GM12878 (cell line): ENCODE measurements around the gene KRT12. TPM values are rescaled to one million over a fixed set of nuclear protein-coding genes. Genes with fewer than 3 reads are reported as not detected.

Source experiments
- ATAC-seq: fragments of 200-7000 bp; cut with Tn5 transposase; 3 replicates; pipeline ENCODE4 v1.9.1; 2020; ENCODE audit warnings: mild to moderate bottlenecking, moderate library complexity
- BruUV-seq: library from RNA; stranded (reverse); fragments of 400-500 nt; replicated peaks from 2 replicates; lab custom pipeline; 2021; lab: Mats Ljungman, UMichigan
- CTCF ChIA-PET: fragments of 300-600 bp; sonication (Branson Sonifier 250); formaldehyde crosslinking; extraction: SDS; loops from one replicate; lab custom pipeline; 2021; ENCODE audit warnings: inconsistent platforms; lab: Yijun Ruan, JAX
- POLR2A ChIA-PET: fragments of 350-600 bp; formaldehyde crosslinking; extraction: SDS; loops from one replicate; lab custom pipeline; 2021; ENCODE audit warnings: inconsistent platforms; lab: Charles Lee
- RAD21 ChIA-PET: fragments of 300-600 bp; sonication (Branson Sonifier 250); formaldehyde crosslinking; loops from one replicate; lab custom pipeline; 2023; ENCODE audit warnings: antibody characterized with exemption; ENCODE audit not compliant: unreplicated experiment; lab: Charles Lee
- SMC1A ChIA-PET: fragments of 300-600 bp; sonication (Branson Sonifier 250); formaldehyde crosslinking; loops from one replicate; lab custom pipeline; 2023; ENCODE audit not compliant: unreplicated experiment, uncharacterized antibody; lab: Charles Lee
- DNase-seq: peaks from one replicate; pipeline ENCODE4 v3.0.0-alpha.2; 2011; ENCODE audit warnings: low read depth, low spot score
- FAIRE-seq: peaks from 3 replicates; lab custom pipeline; 2011; peaks lifted over from hg19 to GRCh38; lab: Jason Lieb, UNC
- H2AFZ ChIP-seq: 2 replicates; pipeline ENCODE4 v1.6.0; 2011; ENCODE audit warnings: low read depth, low read length, control low read depth; ENCODE audit not compliant: control insufficient read depth
- H3K27ac ChIP-seq: 2 replicates; pipeline ENCODE4 v1.5.1; 2011; ENCODE audit warnings: control low read depth; ENCODE audit not compliant: control insufficient read depth, insufficient read depth
- H3K27me3 ChIP-seq, 2 experiments: replicated peaks in 1 of 2; 2 replicates each; pipeline versions ENCODE4 v1.6.0 to v1.6.1; 2011; ENCODE audit warnings: low read length in 1 of 2; ENCODE audit not compliant: control insufficient read depth in 2 of 2, insufficient read depth in 2 of 2
- H3K36me3 ChIP-seq, 2 experiments: 2 replicates each; pipeline ENCODE4 v1.5.1; 2011; ENCODE audit warnings: low read length in 1 of 2; ENCODE audit not compliant: control insufficient read depth in 2 of 2, insufficient read depth in 2 of 2
- H3K4me1 ChIP-seq: 2 replicates; pipeline ENCODE4 v1.6.1; 2011; ENCODE audit warnings: mild to moderate bottlenecking, low read length, moderate library complexity, mixed read lengths; ENCODE audit not compliant: control insufficient read depth, insufficient read depth
- H3K4me2 ChIP-seq: 2 replicates; pipeline ENCODE4 v1.6.0; 2011; ENCODE audit warnings: control low read depth; ENCODE audit not compliant: control insufficient read depth, insufficient read depth
- H3K4me3 ChIP-seq: fragments of 200-600 bp; sonication (generic); 2 replicates; pipeline ENCODE4 v1.5.1; 2016
- H3K79me2 ChIP-seq: 2 replicates; pipeline ENCODE4 v1.6.0; 2011; ENCODE audit warnings: low read length; ENCODE audit not compliant: control insufficient read depth, insufficient read depth
- H3K9ac ChIP-seq: 2 replicates; pipeline ENCODE4 v1.8.0; 2011; ENCODE audit warnings: low read length, control low read depth, mixed read lengths; ENCODE audit not compliant: control insufficient read depth, insufficient read depth
- H3K9me3 ChIP-seq: replicated peaks from 3 replicates; pipeline ENCODE4 v1.5.1; 2011; ENCODE audit warnings: mild to moderate bottlenecking, low read length; ENCODE audit not compliant: control insufficient read depth, insufficient read depth
- H4K20me1 ChIP-seq: 2 replicates; pipeline ENCODE4 v1.6.0; 2011; ENCODE audit not compliant: control insufficient read depth, insufficient read depth
- BCLAF1 ChIP-seq: fragments of 450-650 bp; IDR thresholded peaks from 2 replicates; pipeline ENCODE4 v1.6.1; 2017; ENCODE audit warnings: antibody characterized with exemption, mild to moderate bottlenecking, moderate library complexity
- CBX5 ChIP-seq: sonication (generic); IDR thresholded peaks from 2 replicates; pipeline ENCODE4 v1.6.1; 2016; ENCODE audit warnings: low read depth, moderate library complexity, mild to moderate bottlenecking, inconsistent platforms
- CEBPZ ChIP-seq: fragments of 150-350 bp; IDR thresholded peaks from 2 replicates; pipeline ENCODE4 v1.6.1; 2016; ENCODE audit warnings: low read depth, low read length
- EZH2 ChIP-seq: IDR thresholded peaks from 2 replicates; pipeline ENCODE4 v1.6.1; 2012; ENCODE audit warnings: low read depth, mild to moderate bottlenecking, control low read depth, inconsistent platforms, low read length, borderline replicate concordance; ENCODE audit not compliant: control insufficient read depth
- JUNB ChIP-seq: IDR thresholded peaks from 2 replicates; pipeline ENCODE4 v1.6.1; 2016; ENCODE audit warnings: antibody characterized with exemption, mild to moderate bottlenecking
- MTA2 ChIP-seq: fragments of 450-650 bp; IDR thresholded peaks from 2 replicates; pipeline ENCODE4 v1.6.1; 2016; ENCODE audit warnings: low read depth, mild to moderate bottlenecking, moderate library complexity
- MYB ChIP-seq: fragments of 150-350 bp; IDR thresholded peaks from 2 replicates; pipeline ENCODE4 v1.6.1; 2014; ENCODE audit warnings: mild to moderate bottlenecking, low read depth, low read length, borderline replicate concordance
- RELA ChIP-seq: fragments of 450-650 bp; IDR thresholded peaks from 2 replicates; pipeline ENCODE4 v1.8.0; 2014; ENCODE audit warnings: borderline replicate concordance; ENCODE audit not compliant: partially characterized antibody
- STAT3 ChIP-seq: IDR thresholded peaks from 2 replicates; pipeline ENCODE4 v1.6.1; 2011; ENCODE audit warnings: low read depth, low read length, improper control_type of control experiment
- WGBS: methylation state at CpG from one replicate; pipeline ENCODE4 v1.1.6; 2016; ENCODE audit warnings: low lambda C conversion rate; ENCODE audit not compliant: insufficient replicate concordance, insufficient coverage; ENCODE audit errors: missing lambda C conversion rate; 5-methylcytosine and 5-hydroxymethylcytosine counted together
- in situ Hi-C: fragments of 300-500 bp; cut with MboI; formaldehyde crosslinking; loops from 9 replicates; pipeline ENCODE4 v1.14.3; 2018; ENCODE audit warnings: mixed read lengths
- intact Hi-C: fragments of 100-400 bp; cut with micrococcal nuclease; formaldehyde crosslinking; loops from one replicate; pipeline ENCODE4 v1.14.2; 2022; ENCODE audit not compliant: unreplicated experiment
- polyA plus RNA-seq, 11 experiments: library from polyadenylated mRNA; depleted of rRNA in 4 of 11; unstranded in 6 of 11; stranded (reverse) in 5 of 11; fragments of >200 nt; fragmentation: Nextera tagmentation in 4 of 11; fragmentation: Illumina TruSeq in 1 of 11; extraction: Ambion mirVana in 4 of 11; extraction: Trizol in 1 of 11; gene quantifications; 1 replicate in 1 of 11; 2 replicates in 10 of 11; pipeline versions ENCODE4 v1.2.1 to v1.2.3, GENCODE V29; 2011 to 2016; ENCODE audit warnings: inconsistent platforms in 2 of 11, missing spikeins in 2 of 11, low read depth in 1 of 11
- total RNA-seq, 4 experiments: library from RNA; depleted of rRNA in 3 of 4; stranded (reverse); fragments of >200 nt in 3 of 4; fragmentation: Illumina TruSeq in 1 of 4; extraction: Trizol in 1 of 4; gene quantifications; 2 replicates each; pipeline versions ENCODE4 v1.2.1 to v1.2.3, GENCODE V29; 2013 to 2021

The KRT12 gene
- total and polyA plus RNA-seq, 10 of the 15 experiments (the other 5 are each of a cell fraction or from before 2014, with no cell fraction given), result not detected

GRCh38 chr17:40901981-40902474, 35.0 kb upstream of the KRT12 start:
- TF ChIP-seq JUNB, result peak; percentile 23; the same call in 1 of the 2 replicates
- no peak for TF ChIP-seq MYB
- ChIA-PET POLR2A (interaction anchor here (0.6 to 1.2 kb wide), 3 partner anchors 12 to 902 kb away, joined by 3 to 4 read pairs (median 3); no protein-coding TSS in a partner anchor), SMC1A (interaction anchor here (0.8 to 1.8 kb wide), 3 partner anchors 11 to 761 kb away, joined by 4 to 6 read pairs (median 4); no protein-coding TSS in a partner anchor), RAD21 (interaction anchor here (0.9 to 1.1 kb wide), 2 partner anchors 14 to 283 kb away, joined by 3 to 4 read pairs; no protein-coding TSS in a partner anchor), CTCF (interaction anchor here (0.7 to 1.6 kb wide), 8 partner anchors 15 to 830 kb away, joined by 3 to 4 read pairs (median 3); no protein-coding TSS in a partner anchor)
- Histone ChIP-seq H2AFZ (no peak overlapping the region), H3K27me3 (no peaks in the 10 kb centered on the region; a peak in 2 of 4 replicates), H4K20me1 (no peaks in the 10 kb centered on the region), H3K27ac (no peak overlapping the region), H3K9me3 (no peaks in the 10 kb centered on the region), H3K4me1 (no peaks in the 10 kb centered on the region), H3K4me2 (no peak overlapping the region), H3K9ac (no peak overlapping the region), H3K79me2 (no peaks in the 10 kb centered on the region), H3K36me3 (no peaks in the 10 kb centered on the region), H3K4me3 (no peak overlapping the region)
- intact Hi-C loops, result no loop called here
- no peak for DNase-seq
- in situ Hi-C loops, result no loop called here
- no TSS peak for BruUV-seq
- WGBS, result 27% methylated on average over 1 of the region's 1 CpG
- FAIRE-seq, result no peak
- ATAC-seq, result peak; percentile 40

DNA sequence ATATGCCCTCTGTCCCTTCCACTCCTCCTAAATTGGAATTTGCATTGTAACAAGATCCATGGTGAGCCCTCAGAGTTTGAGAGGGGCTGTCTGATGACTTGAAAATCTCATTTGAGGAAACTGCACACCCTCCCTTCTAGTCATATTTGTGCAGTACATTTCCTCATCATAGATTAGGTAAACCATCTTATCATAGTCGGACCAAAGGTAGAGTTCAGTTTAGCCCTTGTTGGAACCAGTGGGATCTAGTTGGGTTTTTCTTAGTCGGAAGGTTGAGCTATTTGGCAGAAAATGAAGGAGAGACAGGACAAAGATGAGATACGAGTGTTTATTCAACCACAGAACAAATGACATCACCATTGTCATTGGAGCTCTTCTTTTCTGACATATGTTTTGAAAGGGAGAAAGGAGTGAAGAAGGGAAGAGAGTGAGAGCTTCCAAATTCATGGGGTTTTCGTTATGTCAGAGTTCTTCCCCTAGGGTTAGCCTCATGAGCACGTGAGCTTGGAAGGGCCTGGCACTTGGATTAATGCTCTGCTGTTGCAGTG, 33.9 kb upstream of the KRT12 start:
- FAIRE-seq, result no peak
- H3K36me3 ChIP-seq, result no peaks in the 10 kb centered on the region
- WGBS, result 12% methylated on average over 5 of the region's 5 CpGs
- no peak overlapping the region for H3K9ac ChIP-seq
- intact Hi-C loops, result no loop called here
- DNase-seq, result no peak
- H3K79me2 ChIP-seq, result no peaks in the 10 kb centered on the region
- SMC1A ChIA-PET, result interaction anchor here (1.1 to 1.8 kb wide), 2 partner anchors 10 to 12 kb away, joined by 3 to 4 read pairs; no protein-coding TSS in a partner anchor
- CTCF ChIA-PET, result interaction anchor here (0.6 to 1.6 kb wide), 5 partner anchors 16 to 901 kb away, joined by 3 to 4 read pairs (median 4); no protein-coding TSS in a partner anchor
- no peak for ATAC-seq
- no peak overlapping the region for H3K4me2 ChIP-seq
- H3K4me1 ChIP-seq, result no peaks in the 10 kb centered on the region
- H3K27me3 ChIP-seq, result no peaks in the 10 kb centered on the region; a peak in 2 of 4 replicates
- POLR2A ChIA-PET, result interaction anchor here (0.5 to 1.2 kb wide), 2 partner anchors 13 to 546 kb away, joined by 4 to 6 read pairs; no protein-coding TSS in a partner anchor
- no peak overlapping the region for H3K4me3 ChIP-seq
- in situ Hi-C loops, result no loop called here
- RAD21 ChIA-PET, result no interaction called here
- no peaks in the 10 kb centered on the region for H3K9me3 ChIP-seq
- no TSS peak for BruUV-seq
- no peak overlapping the region for H3K27ac ChIP-seq
- H4K20me1 ChIP-seq, result no peaks in the 10 kb centered on the region
- no peak overlapping the region for H2AFZ ChIP-seq
- TF ChIP-seq CEBPZ (no peak), RELA (no peak), CBX5 (no peak), STAT3 (no peak), EZH2 (no peak), MTA2 (no peak), BCLAF1 (no peak)
